Measurements from ENCODE around the gene TBC1D16.
"Not testable (repeated sequence)": the region's sequence is repeated elsewhere in the genome, so short reads cannot be mapped to it uniquely, and the experiment has no call there.

Gene TBC1D16

DNA sequence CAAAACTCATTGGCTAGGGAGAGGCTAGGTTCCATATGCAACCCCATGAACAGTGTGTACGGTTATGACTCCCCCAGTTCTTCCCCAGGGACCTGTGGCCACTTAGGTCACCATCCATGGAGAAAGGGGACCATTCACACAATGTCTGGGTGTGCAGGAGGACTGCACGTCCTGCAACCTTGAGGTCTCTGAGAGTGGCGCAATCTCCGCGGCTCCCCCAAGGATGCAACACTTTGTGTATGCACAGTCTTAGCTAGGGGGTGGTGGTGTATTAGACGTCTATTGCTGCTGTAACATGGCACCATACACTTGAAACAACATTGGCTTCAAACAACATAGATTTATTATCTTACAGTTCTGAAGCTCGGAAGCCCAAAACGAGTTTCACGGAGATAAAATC, 130.8 kb downstream of the TBC1D16 start:
- H3K27ac ChIP-seq (ENCODE audit: insufficient read depth, low read depth, low read length, poor library complexity, severe bottlenecking) = no peak overlapping the region
- H3K4me3 ChIP-seq (ENCODE audit: insufficient read depth, low read depth, low read length) = no peak overlapping the region
- no peaks in the 10 kb centered on the region for H3K9me3 ChIP-seq (ENCODE audit: control insufficient read depth, low read length)
- 92 to 95% methylated on average over 9 of the region's 9 CpGs for WGBS, 2 experiments
- no peaks in the 10 kb centered on the region for H3K27me3 ChIP-seq (ENCODE audit: control insufficient read depth, insufficient read depth, low read length, poor library complexity, severe bottlenecking)
- no peaks in the 10 kb centered on the region for H3K4me1 ChIP-seq (ENCODE audit: control insufficient read depth, insufficient read depth, low read length)
- H3K36me3 ChIP-seq (ENCODE audit: control insufficient read depth, insufficient read depth, low read length) = no peaks in the 10 kb centered on the region

DNA sequence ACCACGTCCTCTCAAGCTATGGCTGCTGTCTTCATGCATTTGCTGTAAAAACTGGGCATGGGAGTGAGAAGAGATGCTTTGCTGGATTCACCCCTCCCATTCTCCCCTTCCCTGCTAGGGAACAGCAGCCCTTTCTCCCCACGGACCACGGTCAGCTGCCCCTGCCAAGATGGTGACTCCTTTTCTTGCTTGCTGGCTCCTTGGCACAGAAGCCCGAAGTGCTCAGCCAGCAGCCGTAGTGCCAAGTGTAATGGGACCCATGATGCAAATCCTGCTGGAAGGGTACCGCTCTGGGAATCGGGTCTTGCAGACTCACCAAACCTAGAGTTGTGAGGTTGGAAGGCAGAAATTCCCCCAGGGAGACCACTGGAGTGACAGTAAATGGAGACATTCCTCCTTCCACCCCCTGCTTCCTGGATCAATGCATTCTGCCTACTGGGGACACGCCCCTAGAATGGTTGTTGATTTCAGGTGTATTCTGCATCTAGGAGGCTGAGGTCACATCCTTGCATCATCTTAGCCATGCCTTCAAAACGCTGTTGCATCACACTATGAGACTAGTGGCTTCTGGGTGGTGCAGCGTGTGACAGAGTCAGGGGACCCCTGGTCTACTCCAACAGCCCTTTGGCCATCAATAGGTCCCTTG, 133.4 kb downstream of the TBC1D16 start:
- no peaks in the 10 kb centered on the region for H3K9me3 ChIP-seq (ENCODE audit: control insufficient read depth, low read length)
- no peaks in the 10 kb centered on the region for H3K4me1 ChIP-seq (ENCODE audit: control insufficient read depth, insufficient read depth, low read length)
- no peak overlapping the region for H3K27ac ChIP-seq (ENCODE audit: insufficient read depth, low read depth, low read length, poor library complexity, severe bottlenecking)
- H3K4me3 ChIP-seq (ENCODE audit: insufficient read depth, low read depth, low read length) = no peak overlapping the region
- 84 to 85% methylated on average over 10 of the region's 10 CpGs for WGBS, 2 experiments
- H3K36me3 ChIP-seq (ENCODE audit: control insufficient read depth, insufficient read depth, low read length) = no peaks in the 10 kb centered on the region
- no peaks in the 10 kb centered on the region for H3K27me3 ChIP-seq (ENCODE audit: control insufficient read depth, insufficient read depth, low read length, poor library complexity, severe bottlenecking)

DNA sequence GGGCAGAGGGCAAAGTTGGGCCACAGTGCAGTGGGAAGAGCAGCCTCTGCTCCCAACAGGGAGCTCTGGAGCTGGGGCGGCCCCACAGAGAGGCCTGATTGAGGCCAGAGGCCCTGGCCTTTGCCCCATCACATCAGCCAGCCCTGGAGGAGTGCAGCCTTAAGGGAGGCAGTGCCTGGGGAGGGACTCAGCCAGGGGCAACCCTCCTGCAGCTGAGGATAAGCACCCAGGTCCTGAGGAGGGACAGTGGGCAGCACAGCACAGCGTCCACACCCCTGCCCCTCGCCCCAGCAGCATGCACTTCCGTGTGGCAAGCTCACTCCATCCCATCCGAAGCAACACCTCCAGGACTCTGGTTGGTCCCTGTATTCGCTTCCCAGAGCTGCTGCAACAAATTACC, 134.5 kb downstream of the TBC1D16 start:
- no peak overlapping the region for H3K27ac ChIP-seq (ENCODE audit: insufficient read depth, low read depth, low read length, poor library complexity, severe bottlenecking)
- no peaks in the 10 kb centered on the region for H3K9me3 ChIP-seq (ENCODE audit: control insufficient read depth, low read length)
- H3K27me3 ChIP-seq (ENCODE audit: control insufficient read depth, insufficient read depth, low read length, poor library complexity, severe bottlenecking) = no peaks in the 10 kb centered on the region
- no peak overlapping the region for H3K4me3 ChIP-seq (ENCODE audit: insufficient read depth, low read depth, low read length)
- H3K4me1 ChIP-seq (ENCODE audit: control insufficient read depth, insufficient read depth, low read length) = no peaks in the 10 kb centered on the region
- WGBS, 2 experiments = 92 to 93% methylated on average over 6 of the region's 6 CpGs
- no peaks in the 10 kb centered on the region for H3K36me3 ChIP-seq (ENCODE audit: control insufficient read depth, insufficient read depth, low read length)

DNA sequence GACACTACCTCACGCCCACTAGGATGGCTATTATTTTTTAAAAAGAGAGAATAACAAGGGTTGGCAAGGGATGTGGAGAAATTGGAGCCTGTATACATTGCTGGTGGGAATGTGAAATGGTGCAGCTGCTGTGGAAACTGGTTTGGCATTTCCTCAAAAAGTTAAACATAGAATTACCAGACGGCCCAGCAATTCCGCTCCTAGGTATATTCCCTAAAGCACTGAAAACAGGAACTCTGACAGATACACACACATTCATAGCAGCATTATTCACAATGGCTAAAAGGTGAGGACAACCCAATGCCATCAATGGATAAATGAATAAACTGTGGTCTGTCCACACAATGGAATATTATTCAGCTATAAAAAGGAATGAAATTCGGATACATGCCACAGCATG, 136.1 kb downstream of the TBC1D16 start:
- no peaks in the 10 kb centered on the region for H3K36me3 ChIP-seq (ENCODE audit: control insufficient read depth, insufficient read depth, low read length)
- H3K9me3 ChIP-seq (ENCODE audit: control insufficient read depth, low read length) = no peaks in the 10 kb centered on the region
- no peaks in the 10 kb centered on the region for H3K27me3 ChIP-seq (ENCODE audit: control insufficient read depth, insufficient read depth, low read length, poor library complexity, severe bottlenecking)
- no peaks in the 10 kb centered on the region for H3K4me1 ChIP-seq (ENCODE audit: control insufficient read depth, insufficient read depth, low read length)
- H3K27ac ChIP-seq (ENCODE audit: insufficient read depth, low read depth, low read length, poor library complexity, severe bottlenecking) = no peak overlapping the region
- WGBS, 2 experiments = 94 to 95% methylated on average over 4 of the region's 4 CpGs
- H3K4me3 ChIP-seq (ENCODE audit: insufficient read depth, low read depth, low read length) = no peak overlapping the region

DNA sequence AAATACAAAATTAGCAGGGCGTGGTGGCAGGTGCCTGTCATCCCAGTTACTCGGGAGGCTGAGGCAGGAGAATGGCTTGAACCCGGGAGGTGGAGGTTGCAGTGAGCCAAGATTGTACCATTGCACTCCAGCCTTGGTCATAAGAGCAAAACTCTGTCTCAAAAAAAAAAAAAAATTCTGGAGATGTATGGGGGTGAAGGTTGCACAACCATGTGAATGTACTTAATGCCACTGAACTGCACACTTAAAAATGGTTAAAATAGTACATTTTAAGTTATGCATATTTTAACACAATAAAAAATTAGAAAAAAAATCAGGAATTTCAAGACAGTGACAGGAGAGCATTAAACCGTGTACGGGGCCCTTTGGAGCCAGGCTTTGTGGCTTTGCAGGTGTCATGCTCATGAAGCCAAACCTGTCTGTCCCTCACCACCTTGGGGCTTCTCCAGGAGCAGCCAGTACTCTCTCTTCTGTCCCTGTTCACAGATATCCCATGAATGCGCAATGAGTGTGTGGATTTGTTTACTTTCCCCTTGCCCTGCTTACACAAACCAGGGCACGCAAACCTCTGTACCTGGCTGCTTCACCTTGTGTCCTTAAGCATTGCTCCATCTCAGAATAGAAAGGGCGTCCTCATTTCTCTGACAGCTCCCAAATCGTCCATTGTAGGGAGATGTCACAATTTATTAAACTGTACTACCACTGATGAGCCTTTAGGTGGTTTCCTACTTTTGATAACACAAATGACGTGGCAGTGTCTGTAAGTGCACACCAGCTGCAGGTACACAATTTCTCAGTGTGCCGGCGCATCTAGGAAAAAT, 138.2 kb downstream of the TBC1D16 start:
- Histone ChIP-seq H3K27me3 (ENCODE audit: control insufficient read depth, insufficient read depth, low read length, poor library complexity, severe bottlenecking) (no peaks in the 10 kb centered on the region), H3K4me1 (ENCODE audit: control insufficient read depth, insufficient read depth, low read length) (no peaks in the 10 kb centered on the region), H3K36me3 (ENCODE audit: control insufficient read depth, insufficient read depth, low read length) (no peaks in the 10 kb centered on the region), H3K4me3 (ENCODE audit: insufficient read depth, low read depth, low read length) (no peak overlapping the region), H3K9me3 (ENCODE audit: control insufficient read depth, low read length) (no peaks in the 10 kb centered on the region), H3K27ac (ENCODE audit: insufficient read depth, low read depth, low read length, poor library complexity, severe bottlenecking) (no peak overlapping the region)
- 88 to 92% methylated on average over 12 of the region's 12 CpGs for WGBS, 2 experiments

DNA sequence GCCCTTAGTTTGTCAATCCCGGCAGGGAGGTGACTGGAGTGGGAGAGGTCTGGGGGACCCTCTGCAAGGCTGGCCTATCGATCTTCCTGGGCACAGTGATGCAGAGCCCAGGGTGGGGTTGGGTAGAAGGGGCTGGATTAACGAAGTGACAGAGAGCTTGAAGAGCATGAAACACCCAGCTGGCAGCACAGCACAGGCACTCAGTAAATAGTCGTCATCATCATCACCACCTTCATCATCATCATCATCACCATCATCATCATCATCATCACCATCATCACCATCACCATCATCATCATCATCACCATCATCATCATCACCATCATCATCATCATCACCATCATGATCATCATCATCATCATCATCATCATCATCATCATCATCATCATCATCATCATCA, 142.2 kb downstream of the TBC1D16 start:
- not testable (repeated sequence) for H3K9me3 ChIP-seq (ENCODE audit: control insufficient read depth, low read length); H3K4me3 ChIP-seq (ENCODE audit: insufficient read depth, low read depth, low read length); H3K27me3 ChIP-seq (ENCODE audit: control insufficient read depth, insufficient read depth, low read length, poor library complexity, severe bottlenecking); H3K36me3 ChIP-seq (ENCODE audit: control insufficient read depth, insufficient read depth, low read length); H3K27ac ChIP-seq (ENCODE audit: insufficient read depth, low read depth, low read length, poor library complexity, severe bottlenecking); H3K4me1 ChIP-seq (ENCODE audit: control insufficient read depth, insufficient read depth, low read length)
- WGBS, 2 experiments = 90 to 94% methylated on average over 4 of the region's 4 CpGs

DNA sequence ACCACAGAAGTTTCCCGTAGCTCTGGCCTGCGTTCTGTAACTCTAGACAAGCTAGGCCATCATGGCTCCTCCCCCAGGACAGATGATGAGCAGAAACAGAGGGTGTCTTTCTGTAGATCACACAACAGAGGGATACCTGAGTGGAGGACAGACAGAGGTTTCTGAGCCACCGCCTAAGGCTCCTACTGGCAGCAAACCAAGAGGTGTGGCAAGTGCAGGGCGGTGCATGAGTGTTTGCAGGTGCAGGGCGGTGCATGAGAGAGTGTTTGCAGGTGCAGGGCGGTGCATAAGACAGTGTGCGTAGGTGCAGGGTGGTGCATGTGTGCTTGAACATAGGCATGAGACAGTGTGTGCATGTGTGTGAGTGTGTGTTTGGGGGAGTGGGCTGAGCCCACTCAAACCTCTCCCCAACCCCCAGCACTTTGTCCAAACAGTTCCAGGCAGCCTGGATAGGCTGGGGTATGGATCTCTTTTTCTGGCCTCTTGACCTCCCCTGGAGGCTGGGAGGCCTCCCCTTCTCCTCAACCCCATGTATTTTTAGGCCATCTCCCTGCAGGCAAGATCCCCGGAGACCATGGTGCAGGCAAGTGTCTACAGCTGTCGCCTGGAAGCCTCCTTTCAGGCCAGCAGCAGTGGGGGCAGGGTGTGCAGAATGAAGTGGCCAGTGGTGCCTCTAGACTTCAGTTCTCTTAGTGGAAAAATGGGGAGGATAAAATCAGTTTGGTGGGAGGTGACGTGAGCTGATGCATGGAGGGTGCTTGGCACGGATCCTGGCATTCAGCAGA, 143.0 kb downstream of the TBC1D16 start:
- no peaks in the 10 kb centered on the region for H3K9me3 ChIP-seq (ENCODE audit: control insufficient read depth, low read length)
- H3K4me1 ChIP-seq (ENCODE audit: control insufficient read depth, insufficient read depth, low read length) = no peaks in the 10 kb centered on the region
- H3K4me3 ChIP-seq (ENCODE audit: insufficient read depth, low read depth, low read length) = no peak overlapping the region
- no peak overlapping the region for H3K27ac ChIP-seq (ENCODE audit: insufficient read depth, low read depth, low read length, poor library complexity, severe bottlenecking)
- WGBS, 2 experiments = 91 to 93% methylated on average over 11 of the region's 11 CpGs
- no peaks in the 10 kb centered on the region for H3K36me3 ChIP-seq (ENCODE audit: control insufficient read depth, insufficient read depth, low read length)
- H3K27me3 ChIP-seq (ENCODE audit: control insufficient read depth, insufficient read depth, low read length, poor library complexity, severe bottlenecking) = no peaks in the 10 kb centered on the region

DNA sequence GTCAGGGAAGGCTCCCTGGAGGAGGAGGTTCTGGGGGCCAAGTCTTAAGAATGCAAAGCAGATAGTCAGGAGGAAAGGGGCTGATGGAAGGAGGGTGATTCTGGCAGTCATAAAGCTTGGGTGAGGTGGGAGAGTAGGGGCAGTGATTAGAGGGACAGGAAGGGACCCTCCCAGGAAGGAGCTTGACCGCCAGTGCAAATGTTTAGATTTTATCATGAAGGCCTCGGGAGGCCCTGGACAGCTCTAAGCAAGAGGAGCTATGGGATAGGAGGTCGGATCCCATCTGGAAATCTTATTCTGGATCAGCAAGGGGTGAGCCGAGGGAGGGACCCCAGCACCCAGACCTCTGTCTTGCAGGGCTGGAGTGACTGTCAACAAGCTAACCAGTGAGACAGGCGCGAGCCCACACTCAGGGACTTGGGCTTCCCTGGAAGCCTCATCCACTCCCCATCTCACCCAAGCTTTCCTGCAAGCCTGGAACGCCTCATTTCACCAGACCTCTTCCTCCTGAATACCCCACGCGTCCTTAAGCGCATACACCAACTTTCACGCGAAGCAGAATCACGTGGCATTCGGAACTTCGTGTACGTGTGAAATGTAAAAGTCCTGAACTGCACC, 144.4 kb downstream of the TBC1D16 start:
- Histone ChIP-seq H3K36me3 (ENCODE audit: control insufficient read depth, insufficient read depth, low read length) (no peaks in the 10 kb centered on the region), H3K4me1 (ENCODE audit: control insufficient read depth, insufficient read depth, low read length) (no peaks in the 10 kb centered on the region), H3K27me3 (ENCODE audit: control insufficient read depth, insufficient read depth, low read length, poor library complexity, severe bottlenecking) (no peaks in the 10 kb centered on the region), H3K27ac (ENCODE audit: insufficient read depth, low read depth, low read length, poor library complexity, severe bottlenecking) (no peak overlapping the region), H3K4me3 (ENCODE audit: insufficient read depth, low read depth, low read length) (no peak overlapping the region), H3K9me3 (ENCODE audit: control insufficient read depth, low read length) (no peaks in the 10 kb centered on the region)
- 93 to 94% methylated on average over 16 of the region's 16 CpGs for WGBS, 2 experiments

DNA sequence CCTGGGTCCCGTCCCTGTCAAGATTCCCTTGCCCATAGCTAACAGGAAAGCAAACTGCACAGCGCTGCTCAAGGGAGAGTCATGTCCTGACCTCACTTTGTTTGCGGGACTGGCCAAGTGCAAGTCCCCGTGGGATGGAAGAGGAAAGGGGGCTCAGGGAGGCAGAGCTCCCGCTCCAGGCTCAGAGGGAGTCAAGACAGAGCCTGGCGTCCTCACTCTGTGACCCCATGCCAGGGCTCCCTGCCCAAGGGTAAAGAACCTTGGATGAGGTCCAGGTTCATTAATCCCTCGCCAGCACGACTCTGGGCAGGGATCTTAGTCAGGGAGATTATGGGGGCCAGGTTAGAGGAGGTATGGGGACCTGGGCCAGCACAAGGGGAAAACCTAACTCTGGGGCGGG, 145.0 kb downstream of the TBC1D16 start:
- Histone ChIP-seq H3K36me3 (ENCODE audit: control insufficient read depth, insufficient read depth, low read length) (no peaks in the 10 kb centered on the region), H3K27ac (ENCODE audit: insufficient read depth, low read depth, low read length, poor library complexity, severe bottlenecking) (no peak overlapping the region), H3K27me3 (ENCODE audit: control insufficient read depth, insufficient read depth, low read length, poor library complexity, severe bottlenecking) (no peaks in the 10 kb centered on the region), H3K4me1 (ENCODE audit: control insufficient read depth, insufficient read depth, low read length) (no peaks in the 10 kb centered on the region), H3K4me3 (ENCODE audit: insufficient read depth, low read depth, low read length) (no peak overlapping the region), H3K9me3 (ENCODE audit: control insufficient read depth, low read length) (no peaks in the 10 kb centered on the region)
- 92 to 93% methylated on average over 9 of the region's 9 CpGs for WGBS, 2 experiments
